RWPE2 (cell line): Measurements from ENCODE around the gene RGCC.
"Not testable (repeated sequence)": the region's sequence is repeated elsewhere in the genome, so short reads cannot be mapped to it uniquely, and the experiment has no call there.

ENCODE experiments used
- ATAC-seq: fragments of 200-7000 bp; cut with Tn5 transposase; 3 replicates; pipeline ENCODE4 v1.9.1; 2021; ENCODE audit warnings: low read depth
- DNase-seq: peaks from one replicate; pipeline ENCODE4 v3.0.0-alpha.2; 2020; ENCODE audit warnings: low spot score
- H3K27ac ChIP-seq: fragments of 450-650 bp; 2 replicates; pipeline ENCODE4 v1.5.1; 2017; ENCODE audit warnings: mild to moderate bottlenecking; ENCODE audit not compliant: poor library complexity, severe bottlenecking
- H3K27me3 ChIP-seq: fragments of 250-450 bp; sonication (Bioruptor Pico); 2 replicates; pipeline ENCODE4 v1.5.1; 2021; ENCODE audit warnings: mild to moderate bottlenecking, moderate library complexity; ENCODE audit not compliant: insufficient read depth, poor library complexity, severe bottlenecking
- H3K36me3 ChIP-seq: fragments of 250-450 bp; sonication (Bioruptor Pico); 2 replicates; pipeline ENCODE4 v1.5.1; 2020; ENCODE audit warnings: low read depth, mild to moderate bottlenecking, moderate library complexity
- H3K4me1 ChIP-seq: fragments of 250-450 bp; sonication (Bioruptor Pico); 2 replicates; pipeline ENCODE4 v1.5.1; 2021; ENCODE audit warnings: mild to moderate bottlenecking, moderate library complexity; ENCODE audit not compliant: insufficient read depth, poor library complexity, severe bottlenecking
- H3K4me3 ChIP-seq: fragments of 250-450 bp; sonication (Bioruptor Pico); 2 replicates; pipeline ENCODE4 v1.5.1; 2021; ENCODE audit warnings: mild to moderate bottlenecking, moderate library complexity; ENCODE audit not compliant: severe bottlenecking
- H3K9me3 ChIP-seq: fragments of 250-450 bp; sonication (Bioruptor Pico); 2 replicates; pipeline ENCODE4 v1.5.1; 2021; ENCODE audit warnings: mild to moderate bottlenecking, moderate library complexity; ENCODE audit not compliant: severe bottlenecking
- CTCF ChIP-seq: fragments of 450-650 bp; IDR thresholded peaks from one replicate; pipeline ENCODE4 v1.5.1; 2017; ENCODE audit warnings: mild to moderate bottlenecking, moderate library complexity; ENCODE audit not compliant: poor library complexity, severe bottlenecking

RGCC gene

GRCh38 chr13:41419206-41419605, 38.1 kb upstream of the RGCC start:
- H3K27ac ChIP-seq: no peak overlapping the region
- H3K4me3 ChIP-seq: no peak overlapping the region
- H3K27me3 ChIP-seq: no peaks in the 10 kb centered on the region
- DNase-seq (no peak), ATAC-seq (no peak)
- H3K4me1 ChIP-seq: no peaks in the 10 kb centered on the region
- no peaks in the 10 kb centered on the region for H3K9me3 ChIP-seq
- no peaks in the 10 kb centered on the region for H3K36me3 ChIP-seq
- no peak for TF ChIP-seq CTCF

- no peak for TF ChIP-seq CTCF
- no peaks in the 10 kb centered on the region for H3K4me1 ChIP-seq
- no peak overlapping the region for H3K4me3 ChIP-seq
- DNase-seq (no peak), ATAC-seq (no peak)
- no peaks in the 10 kb centered on the region for H3K27me3 ChIP-seq
- H3K9me3 ChIP-seq: no peaks in the 10 kb centered on the region
- no peak overlapping the region for H3K27ac ChIP-seq
- H3K36me3 ChIP-seq: no peaks in the 10 kb centered on the region
These were observed 37.2 kb upstream of the RGCC start for GRCh38 chr13:41420146-41420545.

- not testable (repeated sequence) for H3K9me3 ChIP-seq, H3K4me1 ChIP-seq, H3K4me3 ChIP-seq, H3K27ac ChIP-seq, H3K27me3 ChIP-seq, H3K36me3 ChIP-seq, ATAC-seq, DNase-seq
These were observed 36.0 kb upstream of the RGCC start for GRCh38 chr13:41421330-41421729.

- not testable (repeated sequence) for DNase-seq, H3K36me3 ChIP-seq, H3K4me1 ChIP-seq, H3K4me3 ChIP-seq, H3K27me3 ChIP-seq, H3K9me3 ChIP-seq, ATAC-seq, H3K27ac ChIP-seq
These were observed 35.4 kb upstream of the RGCC start for GRCh38 chr13:41421983-41422382.

GRCh38 chr13:41423259-41423658, 34.1 kb upstream of the RGCC start:
- H3K9me3 ChIP-seq, H3K4me3 ChIP-seq, H3K36me3 ChIP-seq, DNase-seq, ATAC-seq, H3K4me1 ChIP-seq, H3K27ac ChIP-seq, H3K27me3 ChIP-seq: not testable (repeated sequence)

GRCh38 chr13:41424675-41425074, 32.7 kb upstream of the RGCC start:
- H3K9me3 ChIP-seq, H3K4me3 ChIP-seq, DNase-seq, ATAC-seq, H3K27ac ChIP-seq, H3K36me3 ChIP-seq, H3K4me1 ChIP-seq, H3K27me3 ChIP-seq: not testable (repeated sequence)

GRCh38 chr13:41426047-41426446, 31.3 kb upstream of the RGCC start:
- Histone ChIP-seq H3K36me3 (no peaks in the 10 kb centered on the region), H3K4me1 (no peaks in the 10 kb centered on the region), H3K27me3 (no peaks in the 10 kb centered on the region), H3K4me3 (no peak overlapping the region), H3K9me3 (no peaks in the 10 kb centered on the region), H3K27ac (no peak overlapping the region)
- ATAC-seq (no peak), DNase-seq (no peak)
- no peak for TF ChIP-seq CTCF
